ENCODE measurements around the gene UBE2D3. TPM values are rescaled to one million over a fixed set of nuclear protein-coding genes. Genes with fewer than 3 reads are reported as not detected.
A peak's percentile ranks its signal among the peaks of the same experiment; 100 is the strongest.

UBE2D3 gene
- total RNA-seq, 4 donors from 2014 or later = 278 to 377 (median 304) TPM

- no peak for TF ChIP-seq CTCF (IDR thresholded peaks at IDR 0.05)
- TF ChIP-seq POLR2A (IDR thresholded peaks at IDR 0.05) = no peak
- intact Hi-C loops (cut with DNase I) = no loop called here
- Histone ChIP-seq H3K4me3 (no peak overlapping the region), H3K9me3 (no peaks in the 10 kb centered on the region), H3K27me3 (no peaks in the 10 kb centered on the region), H3K4me1 (peaks cover 31 to 100% (median 63%) of the 10 kb centered on the region in 3 donors), H3K27ac (peak overlapping the region in 2 of 4 donors; percentile 26 to 65), H3K36me3 (peaks cover 0 to 24% (median 0%) of the 10 kb centered on the region in 3 donors)
- DNase-seq = no peak
- WGBS, 2 donors = 48 to 59% methylated on average over 2 of the region's 2 CpGs
Measured at GRCh38 chr4:102815981-102816380, 11.4 kb downstream of the UBE2D3 start.

GRCh38 chr4:102809691-102810090 lies 17.7 kb downstream of the UBE2D3 start:
- TF ChIP-seq CTCF (IDR thresholded peaks at IDR 0.05) (no peak), POLR2A (IDR thresholded peaks at IDR 0.05) (no peak)
- intact Hi-C loops (cut with DNase I) = no loop called here
- no peak for DNase-seq
- Histone ChIP-seq H3K36me3 (peaks cover 0 to 69% (median under 1%) of the 10 kb centered on the region in 3 donors), H3K4me3 (no peak overlapping the region), H3K9me3 (no peaks in the 10 kb centered on the region), H3K27ac (peak overlapping the region in 1 of 4 donors; percentile 0), H3K4me1 (peaks cover 6 to 77% (median 31%) of the 10 kb centered on the region in 3 donors), H3K27me3 (no peaks in the 10 kb centered on the region)
- WGBS, 2 donors = 32 to 45% methylated on average over 2 of the region's 2 CpGs

- no peaks in the 10 kb centered on the region for H3K27me3 ChIP-seq
- no peak for DNase-seq
- intact Hi-C loops (cut with DNase I) = no loop called here
- no peak for TF ChIP-seq POLR2A (IDR thresholded peaks at IDR 0.05)
- no peak for TF ChIP-seq CTCF (IDR thresholded peaks at IDR 0.05)
- 48 to 50% methylated on average over 3 of the region's 3 CpGs for WGBS, 2 donors
- H3K36me3 ChIP-seq = peaks cover 0 to 69% (median 5%) of the 10 kb centered on the region in 3 donors
- H3K4me3 ChIP-seq = no peak overlapping the region
- peak overlapping the region in 1 of 4 donors; percentile 0 for H3K27ac ChIP-seq
- no peaks in the 10 kb centered on the region for H3K9me3 ChIP-seq
- H3K4me1 ChIP-seq = peaks cover 6 to 72% (median 31%) of the 10 kb centered on the region in 3 donors
Measured at GRCh38 chr4:102809190-102809589, 18.2 kb downstream of the UBE2D3 start.

GRCh38 chr4:102808009-102808408 lies 19.3 kb downstream of the UBE2D3 start:
- H3K4me3 ChIP-seq = no peak overlapping the region
- intact Hi-C loops (cut with DNase I) = no loop called here
- TF ChIP-seq POLR2A (IDR thresholded peaks at IDR 0.05) (no peak), CTCF (IDR thresholded peaks at IDR 0.05) (no peak)
- H3K9me3 ChIP-seq = no peaks in the 10 kb centered on the region
- WGBS, 2 donors = 81 to 93% methylated on average over 2 of the region's 2 CpGs
- H3K27ac ChIP-seq = no peak overlapping the region
- H3K27me3 ChIP-seq = no peaks in the 10 kb centered on the region
- peaks cover 0 to 60% (median 26%) of the 10 kb centered on the region in 3 donors for H3K4me1 ChIP-seq
- peaks cover 0 to 70% (median 9%) of the 10 kb centered on the region in 3 donors for H3K36me3 ChIP-seq
- DNase-seq = no peak

- TF ChIP-seq POLR2A (IDR thresholded peaks at IDR 0.05) (no peak), CTCF (IDR thresholded peaks at IDR 0.05) (no peak)
- H3K4me1 ChIP-seq = peaks cover 0 to 53% (median 24%) of the 10 kb centered on the region in 3 donors
Measured at GRCh38 chr4:102807345-102807744, 20.0 kb downstream of the UBE2D3 start.

More at GRCh38 chr4:102807345-102807744, 20.0 kb downstream of the UBE2D3 start:
- intact Hi-C loops (cut with DNase I) = no loop called here
- no peak overlapping the region for H3K4me3 ChIP-seq
- H3K36me3 ChIP-seq = peaks cover 0 to 74% (median 9%) of the 10 kb centered on the region in 3 donors
- DNase-seq = no peak
- H3K27ac ChIP-seq = no peak overlapping the region
- no peaks in the 10 kb centered on the region for H3K9me3 ChIP-seq
- H3K27me3 ChIP-seq = no peaks in the 10 kb centered on the region
- WGBS, 2 donors = 77 to 80% methylated on average over 1 of the region's 1 CpG

Data from esophagus squamous epithelium (tissue), 5 donors.